GM23248 (cell line): Measurements from ENCODE around the gene C9orf152.

Experiments
- EZH2 ChIP-seq: fragments of 200-600 bp; sonication (generic); IDR thresholded peaks from 2 replicates; pipeline ENCODE4 v1.6.1; 2018; ENCODE audit warnings: antibody characterized with exemption, mild to moderate bottlenecking; ENCODE audit not compliant: insufficient read depth, poor library complexity, severe bottlenecking
- EZH2phosphoT487 ChIP-seq: fragments of 200-600 bp; sonication (generic); IDR thresholded peaks from 2 replicates; pipeline ENCODE4 v1.6.1; 2018; ENCODE audit warnings: antibody characterized with exemption, moderate library complexity, mild to moderate bottlenecking, low read depth; ENCODE audit not compliant: insufficient read depth

- TF ChIP-seq EZH2phosphoT487 (no peak), EZH2 (no peak)
These were observed 49.3 kb upstream of the C9orf152 start for GRCh38 chr9:110257097-110257841.
